Neural crest cell (in vitro differentiated cells): Measurements from ENCODE around the gene ARL11. TPM values are rescaled to one million over a fixed set of nuclear protein-coding genes. Genes with fewer than 3 reads are reported as not detected.
"Not testable (repeated sequence)": the region's sequence is repeated elsewhere in the genome, so short reads cannot be mapped to it uniquely, and the experiment has no call there.

Experiments
- DNase-seq: peaks from one replicate; pipeline ENCODE4 v3.0.0; 2021; ENCODE audit warnings: low read depth, mixed read lengths, low spot score
- H3K27ac Mint-ChIP-seq: one replicate; pipeline ENCODE4 v1.8.0; 2021; ENCODE audit warnings: mild to moderate bottlenecking, mixed read lengths; ENCODE audit not compliant: unreplicated experiment
- H3K27me3 Mint-ChIP-seq: 2 replicates; pipeline ENCODE4 v1.8.0; 2021; ENCODE audit warnings: low read depth, mild to moderate bottlenecking, mixed read lengths
- H3K36me3 Mint-ChIP-seq: 2 replicates; pipeline ENCODE4 v1.8.0; 2021; ENCODE audit warnings: low read depth, mild to moderate bottlenecking, mixed read lengths
- H3K4me1 Mint-ChIP-seq: 2 replicates; pipeline ENCODE4 v1.8.0; 2021; ENCODE audit warnings: mixed read lengths
- H3K4me3 Mint-ChIP-seq: one replicate; pipeline ENCODE4 v1.8.0; 2021; ENCODE audit warnings: mild to moderate bottlenecking, mixed read lengths
- H3K9me3 Mint-ChIP-seq: 2 replicates; pipeline ENCODE4 v1.8.0; 2021; ENCODE audit warnings: mixed read lengths
- total RNA-seq: library from RNA; stranded (reverse); gene quantifications from 2 replicates; pipeline ENCODE4 v1.2.1, GENCODE V29; 2021
- TF ChIP-seq, protein P1 (sequence below): fragments of 200-600 bp; sonication (generic); conservative IDR thresholded peaks from 2 replicates; pipeline ENCODE4 v1.5.0; 2021; ENCODE audit warnings: antibody characterized with exemption, mild to moderate bottlenecking

The ARL11 gene
- total RNA-seq, 1 donor from 2014 or later = not detected

GRCh38 chr13:49607761-49608160, 20.5 kb upstream of the ARL11 start:
- Mint-ChIP-seq H3K4me3 (no peak overlapping the region), H3K27me3 (no peaks in the 10 kb centered on the region), H3K4me1 (peaks cover 11% of the 10 kb centered on the region), H3K9me3 (no peaks in the 10 kb centered on the region), H3K27ac (no peak overlapping the region), H3K36me3 (no peaks in the 10 kb centered on the region)
- TF ChIP-seq, protein P1, sequence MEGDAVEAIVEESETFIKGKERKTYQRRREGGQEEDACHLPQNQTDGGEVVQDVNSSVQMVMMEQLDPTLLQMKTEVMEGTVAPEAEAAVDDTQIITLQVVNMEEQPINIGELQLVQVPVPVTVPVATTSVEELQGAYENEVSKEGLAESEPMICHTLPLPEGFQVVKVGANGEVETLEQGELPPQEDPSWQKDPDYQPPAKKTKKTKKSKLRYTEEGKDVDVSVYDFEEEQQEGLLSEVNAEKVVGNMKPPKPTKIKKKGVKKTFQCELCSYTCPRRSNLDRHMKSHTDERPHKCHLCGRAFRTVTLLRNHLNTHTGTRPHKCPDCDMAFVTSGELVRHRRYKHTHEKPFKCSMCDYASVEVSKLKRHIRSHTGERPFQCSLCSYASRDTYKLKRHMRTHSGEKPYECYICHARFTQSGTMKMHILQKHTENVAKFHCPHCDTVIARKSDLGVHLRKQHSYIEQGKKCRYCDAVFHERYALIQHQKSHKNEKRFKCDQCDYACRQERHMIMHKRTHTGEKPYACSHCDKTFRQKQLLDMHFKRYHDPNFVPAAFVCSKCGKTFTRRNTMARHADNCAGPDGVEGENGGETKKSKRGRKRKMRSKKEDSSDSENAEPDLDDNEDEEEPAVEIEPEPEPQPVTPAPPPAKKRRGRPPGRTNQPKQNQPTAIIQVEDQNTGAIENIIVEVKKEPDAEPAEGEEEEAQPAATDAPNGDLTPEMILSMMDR = no peak
- DNase-seq = no peak

GRCh38 chr13:49608651-49609331, 19.5 kb upstream of the ARL11 start:
- no peak for DNase-seq
- no peak overlapping the region for H3K4me3 Mint-ChIP-seq
- no peaks in the 10 kb centered on the region for H3K36me3 Mint-ChIP-seq
- peaks cover 9% of the 10 kb centered on the region for H3K4me1 Mint-ChIP-seq
- TF ChIP-seq, protein P1 = no peak
- no peaks in the 10 kb centered on the region for H3K27me3 Mint-ChIP-seq
- no peak overlapping the region for H3K27ac Mint-ChIP-seq
- no peaks in the 10 kb centered on the region for H3K9me3 Mint-ChIP-seq

DNA sequence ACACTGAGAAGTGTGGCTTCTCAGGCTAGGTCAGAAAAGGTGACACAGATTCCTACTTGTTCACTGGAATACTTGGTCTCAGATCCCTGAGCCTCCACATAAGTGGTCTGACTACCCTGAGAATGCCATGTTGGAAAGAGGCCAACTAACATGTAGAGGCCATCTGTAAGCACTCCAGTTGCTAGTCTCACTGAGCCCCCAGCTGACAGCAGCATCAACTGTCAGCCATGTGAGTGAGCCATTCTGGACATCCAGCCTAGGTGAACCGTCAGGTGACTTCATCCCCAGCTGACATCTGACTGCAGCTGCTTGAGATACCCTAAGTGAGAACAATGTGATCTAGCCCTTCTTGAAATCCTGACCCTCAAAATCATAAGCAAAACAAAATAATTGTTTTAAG, 18.1 kb upstream of the ARL11 start:
- TF ChIP-seq, protein P1 = no peak
- Mint-ChIP-seq H3K36me3 (no peaks in the 10 kb centered on the region), H3K27ac (no peak overlapping the region), H3K4me1 (peaks cover 5% of the 10 kb centered on the region), H3K9me3 (no peaks in the 10 kb centered on the region), H3K27me3 (no peaks in the 10 kb centered on the region), H3K4me3 (no peak overlapping the region)
- DNase-seq = no peak

DNA sequence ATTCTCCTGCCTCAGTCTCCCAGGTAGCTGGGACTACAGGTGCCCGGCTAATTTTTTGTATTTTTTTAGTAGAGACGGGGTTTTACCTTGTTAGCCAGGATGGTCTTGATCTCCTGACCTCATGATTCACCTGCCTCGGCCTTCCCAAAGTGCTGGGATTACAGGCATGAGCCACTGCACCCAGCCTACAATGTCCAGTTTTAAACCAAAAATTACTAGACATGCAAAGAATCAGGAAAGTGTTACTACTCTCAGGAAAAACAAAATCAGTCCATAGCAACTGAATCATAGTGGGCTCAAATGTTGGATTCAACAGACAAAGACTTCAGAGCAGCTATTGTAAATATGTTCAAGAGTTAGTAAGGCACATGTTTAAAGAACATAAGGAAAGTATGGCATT, 16.3 kb upstream of the ARL11 start:
- not testable (repeated sequence) for H3K9me3 Mint-ChIP-seq, DNase-seq, H3K4me3 Mint-ChIP-seq, H3K27me3 Mint-ChIP-seq, H3K27ac Mint-ChIP-seq, H3K36me3 Mint-ChIP-seq
- peaks cover 11% of the 10 kb centered on the region for H3K4me1 Mint-ChIP-seq

- H3K4me3 Mint-ChIP-seq = no peak overlapping the region
- no peak for DNase-seq
- H3K9me3 Mint-ChIP-seq = no peaks in the 10 kb centered on the region
- H3K27me3 Mint-ChIP-seq = no peaks in the 10 kb centered on the region
- no peaks in the 10 kb centered on the region for H3K36me3 Mint-ChIP-seq
- peak overlapping the region; percentile 44 for H3K27ac Mint-ChIP-seq
- peaks cover 15% of the 10 kb centered on the region for H3K4me1 Mint-ChIP-seq
- TF ChIP-seq, protein P1 = no peak
Measured at GRCh38 chr13:49615836-49616675, 12.3 kb upstream of the ARL11 start.

- Mint-ChIP-seq H3K27me3 (no peaks in the 10 kb centered on the region), H3K9me3 (no peaks in the 10 kb centered on the region), H3K36me3 (no peaks in the 10 kb centered on the region), H3K4me1 (peaks cover 15% of the 10 kb centered on the region), H3K4me3 (no peak overlapping the region), H3K27ac (no peak overlapping the region)
- DNase-seq = no peak
- TF ChIP-seq, protein P1 = no peak
Measured at GRCh38 chr13:49616676-49617065, 11.6 kb upstream of the ARL11 start.
